A549 (cell line): ENCODE measurements around the gene TNFSF15. TPM values are rescaled to one million over a fixed set of nuclear protein-coding genes. Genes with fewer than 3 reads are reported as not detected.

Source experiments
- ATAC-seq, 2 experiments: fragments of 200-7000 bp in 1 of 2; fragments of >200 bp in 1 of 2; cut with Nextera tagmentation in 1 of 2; cut with Tn5 transposase in 1 of 2; 3 replicates each; pipeline versions ENCODE4 v1.8.0 to v1.9.1; 2018 to 2020; ENCODE audit warnings: mild to moderate bottlenecking in 1 of 2, moderate library complexity in 1 of 2
- CTCF ChIA-PET: fragments of 300-600 bp; sonication (Branson Sonifier 250); formaldehyde crosslinking; extraction: SDS; loops from one replicate; lab custom pipeline; 2021; ENCODE audit warnings: antibody characterized with exemption, inconsistent platforms; lab: Yijun Ruan, JAX
- POLR2A ChIA-PET: fragments of 350-600 bp; formaldehyde crosslinking; extraction: SDS; loops from one replicate; lab custom pipeline; 2021; ENCODE audit warnings: antibody characterized with exemption, inconsistent platforms; lab: Yijun Ruan, JAX
- DNase-seq, 2 experiments: peaks; one replicate each; pipeline versions ENCODE4 v3.0.0 to v3.0.0-alpha.2; 2011 to 2016; ENCODE audit warnings: low read depth in 1 of 2, low spot score in 1 of 2
- FAIRE-seq: peaks from 2 replicates; lab custom pipeline; 2011; peaks lifted over from hg19 to GRCh38; lab: Jason Lieb, UNC
- H3K27ac ChIP-seq, 2 experiments: fragments of >200 bp; sonication (Bioruptor Twin); formaldehyde crosslinking; 3 replicates each; pipeline ENCODE4 v1.5.1; 2016 to 2017
- H3K4me1 ChIP-seq: fragments of >200 bp; sonication (Bioruptor Twin); formaldehyde crosslinking; 3 replicates; pipeline ENCODE4 v1.6.1; 2016
- H3K4me2 ChIP-seq: fragments of >200 bp; sonication (Bioruptor Twin); formaldehyde crosslinking; 3 replicates; pipeline ENCODE4 v1.6.1; 2016
- H3K4me3 ChIP-seq: fragments of >200 bp; sonication (Bioruptor Twin); formaldehyde crosslinking; 3 replicates; pipeline ENCODE4 v1.5.1; 2016
- H3K9me3 ChIP-seq: fragments of >200 bp; sonication (Bioruptor Twin); formaldehyde crosslinking; 3 replicates; pipeline ENCODE4 v1.6.1; 2016
- ATOH8 ChIP-seq: fragments of 250-450 bp; sonication (Bioruptor Pico); IDR thresholded peaks from 2 replicates; pipeline ENCODE4 v1.5.0; 2020; ENCODE audit warnings: low read depth, mild to moderate bottlenecking, moderate library complexity
- BCL3 ChIP-seq: fragments of >200 bp; sonication (Bioruptor Twin); formaldehyde crosslinking; IDR thresholded peaks from 3 replicates; pipeline ENCODE4 v1.6.1; 2016
- CBX2 ChIP-seq: fragments of 200-600 bp; sonication (generic); IDR thresholded peaks from 2 replicates; pipeline ENCODE4 v1.6.1; 2016; ENCODE audit warnings: low read depth, mild to moderate bottlenecking, borderline replicate concordance
- CEBPB ChIP-seq, 2 experiments: fragments of >200 bp in 1 of 2; sonication (Bioruptor Twin) in 1 of 2; formaldehyde crosslinking in 1 of 2; IDR thresholded peaks; 2 replicates each; pipeline ENCODE4 v1.6.1; 2012 to 2016
- CHD2 ChIP-seq: fragments of 150-350 bp; IDR thresholded peaks from 2 replicates; pipeline ENCODE4 v1.6.1; 2014; ENCODE audit warnings: low read length; ENCODE audit not compliant: partially characterized antibody
- CHD4 ChIP-seq: fragments of 200-600 bp; sonication (generic); IDR thresholded peaks from 2 replicates; pipeline ENCODE4 v1.6.1; 2016; ENCODE audit warnings: antibody characterized with exemption, mild to moderate bottlenecking, borderline replicate concordance
- CTCF ChIP-seq: fragments of >200 bp; sonication (Bioruptor Twin); formaldehyde crosslinking; IDR thresholded peaks from 3 replicates; pipeline ENCODE4 v1.5.1; 2016
- EHMT2 ChIP-seq: fragments of 200-600 bp; sonication (generic); IDR thresholded peaks from 2 replicates; pipeline ENCODE4 v1.6.1; 2016; ENCODE audit warnings: antibody characterized with exemption, low read depth, mild to moderate bottlenecking, moderate library complexity
- EP300 ChIP-seq, 2 experiments: fragments of >200 bp; sonication (Bioruptor Twin); formaldehyde crosslinking; IDR thresholded peaks; 2 replicates in 1 of 2; 3 replicates in 1 of 2; pipeline ENCODE4 v1.6.1; 2016 to 2017
- ESRRA ChIP-seq: fragments of 150-350 bp; IDR thresholded peaks from 2 replicates; pipeline ENCODE4 v1.6.1; 2014; ENCODE audit warnings: mild to moderate bottlenecking, low read length, borderline replicate concordance
- FOSL2 ChIP-seq, 2 experiments: fragments of 450-650 bp in 1 of 2; fragments of >200 bp in 1 of 2; sonication (Bioruptor Twin) in 1 of 2; formaldehyde crosslinking; IDR thresholded peaks; 2 replicates each; pipeline versions ENCODE4 v1.5.0 to v1.6.1; 2016 to 2020; ENCODE audit warnings: mild to moderate bottlenecking in 1 of 2, moderate library complexity in 1 of 2
- GATA3 ChIP-seq: IDR thresholded peaks from 2 replicates; pipeline ENCODE4 v1.6.1; 2012; ENCODE audit warnings: borderline replicate concordance
- HOXA7 ChIP-seq: fragments of 250-450 bp; sonication (Bioruptor Pico); IDR thresholded peaks from 2 replicates; pipeline ENCODE4 v1.5.0; 2020; ENCODE audit warnings: mild to moderate bottlenecking, moderate library complexity
- HOXB5 ChIP-seq: fragments of 250-450 bp; sonication (Bioruptor Pico); IDR thresholded peaks from 2 replicates; pipeline ENCODE4 v1.5.0; 2020; ENCODE audit warnings: mild to moderate bottlenecking, moderate library complexity
- JUN ChIP-seq, 2 experiments: fragments of >200 bp; sonication (Bioruptor Twin); formaldehyde crosslinking; IDR thresholded peaks; 2 replicates in 1 of 2; 3 replicates in 1 of 2; pipeline ENCODE4 v1.6.1; 2016 to 2017
- KDM5A ChIP-seq: fragments of 200-600 bp; sonication (generic); IDR thresholded peaks from 2 replicates; pipeline ENCODE4 v1.6.1; 2016; ENCODE audit warnings: antibody characterized with exemption, mild to moderate bottlenecking
- MAFK ChIP-seq: fragments of 450-650 bp; IDR thresholded peaks from 2 replicates; pipeline ENCODE4 v1.6.1; 2014; ENCODE audit not compliant: partially characterized antibody
- MAX ChIP-seq: IDR thresholded peaks from 2 replicates; pipeline ENCODE4 v1.6.1; 2012
- NFE2L2 ChIP-seq: fragments of 150-350 bp; conservative IDR thresholded peaks from 2 replicates; pipeline ENCODE4 v1.6.1; 2014; ENCODE audit warnings: low read length
- NR3C1 ChIP-seq: fragments of >200 bp; sonication (Bioruptor Twin); formaldehyde crosslinking; IDR thresholded peaks from 3 replicates; pipeline ENCODE4 v1.6.1; 2017
- RAD21 ChIP-seq, 2 experiments: fragments of >200 bp in 1 of 2; sonication (Bioruptor Twin) in 1 of 2; formaldehyde crosslinking in 1 of 2; IDR thresholded peaks in 1 of 2; conservative IDR thresholded peaks in 1 of 2; 2 replicates in 1 of 2; 3 replicates in 1 of 2; pipeline ENCODE4 v1.6.1; 2012 to 2018; ENCODE audit warnings: inconsistent platforms in 1 of 2
- RCOR1 ChIP-seq: fragments of 150-350 bp; IDR thresholded peaks from 2 replicates; pipeline ENCODE4 v1.6.1; 2014; ENCODE audit warnings: antibody characterized with exemption, low read length, low read depth
- SMC3 ChIP-seq: fragments of >200 bp; sonication (Bioruptor Twin); formaldehyde crosslinking; IDR thresholded peaks from 3 replicates; pipeline ENCODE4 v1.6.1; 2018; ENCODE audit warnings: inconsistent platforms
- TFCP2L1 ChIP-seq: fragments of 250-450 bp; sonication (Bioruptor Pico); IDR thresholded peaks from 2 replicates; pipeline ENCODE4 v1.5.0; 2021; ENCODE audit warnings: mild to moderate bottlenecking
- USF2 ChIP-seq: fragments of 450-650 bp; IDR thresholded peaks from 2 replicates; pipeline ENCODE4 v1.6.1; 2014; ENCODE audit warnings: antibody characterized with exemption
- ZC3H11A ChIP-seq: fragments of 450-650 bp; IDR thresholded peaks from 2 replicates; pipeline ENCODE4 v1.6.1; 2014; ENCODE audit warnings: antibody characterized with exemption, mild to moderate bottlenecking
- ZFP36 ChIP-seq: fragments of 450-650 bp; IDR thresholded peaks from 2 replicates; pipeline ENCODE4 v1.6.1; 2014; ENCODE audit warnings: borderline replicate concordance; ENCODE audit not compliant: partially characterized antibody
- ZSCAN20 ChIP-seq: fragments of 250-450 bp; sonication (Bioruptor Pico); IDR thresholded peaks from 2 replicates; pipeline ENCODE4 v1.8.0; 2022; ENCODE audit warnings: mild to moderate bottlenecking, moderate library complexity
- WGBS: methylation state at CpG from one replicate; pipeline ENCODE4 v1.1.6; 2017; ENCODE audit errors: missing lambda C conversion rate; 5-methylcytosine and 5-hydroxymethylcytosine counted together
- polyA plus RNA-seq, 4 experiments: library from polyadenylated mRNA; depleted of rRNA in 3 of 4; stranded (reverse); fragments of >200 nt; fragmentation: RNase III in 1 of 4; extraction: RNeasy Plus Mini Kit Qiagen cat#74134 plus additional on column Dnase treatment in 1 of 4; gene quantifications; 2 replicates in 3 of 4; 3 replicates in 1 of 4; pipeline ENCODE4 v1.2.3, GENCODE V29; 2011 to 2017

The TNFSF15 gene
- polyA plus RNA-seq, 2 of the 4 experiments (the other 2 are of a cell fraction), result 2.8 to 5.6 TPM

- POLR2A ChIA-PET, result no interaction called here
- peak overlapping the region; percentile 22; the same call in 1 of the 3 replicates for H3K4me3 ChIP-seq
- FAIRE-seq (no peak), ATAC-seq (peak; percentile 38 to 69; a peak in 4 of 6 replicates), DNase-seq (peak in 1 of 2 experiments; percentile 73)
- WGBS, result 16% methylated on average over 5 of the region's 5 CpGs
- no peaks in the 10 kb centered on the region for H3K9me3 ChIP-seq
- CTCF ChIA-PET, result interaction anchor here (0.5 to 2.5 kb wide), 2 partner anchors 62 to 102 kb away, joined by 3 to 10 read pairs; no protein-coding TSS in a partner anchor
- H3K4me2 ChIP-seq, result peak overlapping the region; percentile 76
- TF ChIP-seq RCOR1 (no peak), CTCF (no peak), EHMT2 (no peak), ZSCAN20 (CRISPR knock-in tag) (no peak), CEBPB (IDR thresholded peaks at IDR 0.05) (0 out of 4 replicates have a peak, but pooled peaks of 1 of the 2 experiments have one; percentile 23), ATOH8 (no peak), TFCP2L1 (no peak), CBX2 (no peak), NFE2L2 (no peak), ESRRA (peak; percentile 80; the same call in 1 of the 2 replicates), USF2 (no peak), RAD21 (conservative IDR thresholded peaks at IDR 0.05 in 1 of 2, IDR thresholded peaks at IDR 0.05 in 1 of 2) (peak in 1 of 2 experiments; percentile 32; a peak in 1 of 5 replicates), EP300 (IDR thresholded peaks at IDR 0.05) (peak; percentile 45 to 55; a peak in 2 of 5 replicates), FOSL2 (IDR thresholded peaks at IDR 0.05) (no peak), FOSL2 (CRISPR knock-in tag; IDR thresholded peaks at IDR 0.05) (peak; percentile 48), CHD2 (no peak), MAX (peak; percentile 16; the same call in 1 of the 2 replicates), KDM5A (no peak), JUN (IDR thresholded peaks at IDR 0.05) (peak in 1 of 2 experiments; percentile 53; a peak in 1 of 5 replicates), GATA3 (peak; percentile 83)
- TF ChIP-seq, all 56 proteins: peak for 8
- H3K4me1 ChIP-seq, result peaks cover 63% of the 10 kb centered on the region
- H3K27ac ChIP-seq, result peak overlapping the region; percentile 66 to 68; a peak in 5 of 6 replicates
Measured at GRCh38 chr9:114804505-114804904, 1.3 kb downstream of the TNFSF15 start.

GRCh38 chr9:114803479-114804265 is 2.2 kb downstream of the TNFSF15 start:
- FAIRE-seq (no peak), DNase-seq (no peak), ATAC-seq (no peak)
- ChIA-PET CTCF (interaction anchor here (0.5 to 1.8 kb wide), 4 partner anchors 10 to 641 kb away, joined by 3 to 4 read pairs (median 3); no protein-coding TSS in a partner anchor), POLR2A (no interaction called here)
- Histone ChIP-seq H3K4me3 (no peak overlapping the region), H3K27ac (peak overlapping the region; percentile 66 to 68; a peak in 5 of 6 replicates), H3K9me3 (no peaks in the 10 kb centered on the region), H3K4me1 (peaks cover 71% of the 10 kb centered on the region), H3K4me2 (peak overlapping the region; percentile 76)
- 85% methylated on average over 1 of the region's 1 CpG for WGBS
- TF ChIP-seq NR3C1, result no peak
- no peak for TF ChIP-seq CTCF
- TF ChIP-seq ESRRA, result no peak
- no peak for TF ChIP-seq TFCP2L1
- TF ChIP-seq BCL3, result no peak
- no peak for TF ChIP-seq CBX2
- no peak for TF ChIP-seq ZFP36
- TF ChIP-seq SMC3, result no peak
- TF ChIP-seq ZC3H11A, result no peak
- no peak for TF ChIP-seq HOXA7 (CRISPR knock-in tag)
- TF ChIP-seq HOXB5 (CRISPR knock-in tag), result no peak
- no peak for TF ChIP-seq CHD4
- no peak for TF ChIP-seq KDM5A
- TF ChIP-seq MAFK, result no peak
